ENCODE measurements around the gene TRAPPC2B. TPM values are rescaled to one million over a fixed set of nuclear protein-coding genes. Genes with fewer than 3 reads are reported as not detected.

The TRAPPC2B gene
- total RNA-seq, 1 donor from 2014 or later: 10.7 TPM

DNA sequence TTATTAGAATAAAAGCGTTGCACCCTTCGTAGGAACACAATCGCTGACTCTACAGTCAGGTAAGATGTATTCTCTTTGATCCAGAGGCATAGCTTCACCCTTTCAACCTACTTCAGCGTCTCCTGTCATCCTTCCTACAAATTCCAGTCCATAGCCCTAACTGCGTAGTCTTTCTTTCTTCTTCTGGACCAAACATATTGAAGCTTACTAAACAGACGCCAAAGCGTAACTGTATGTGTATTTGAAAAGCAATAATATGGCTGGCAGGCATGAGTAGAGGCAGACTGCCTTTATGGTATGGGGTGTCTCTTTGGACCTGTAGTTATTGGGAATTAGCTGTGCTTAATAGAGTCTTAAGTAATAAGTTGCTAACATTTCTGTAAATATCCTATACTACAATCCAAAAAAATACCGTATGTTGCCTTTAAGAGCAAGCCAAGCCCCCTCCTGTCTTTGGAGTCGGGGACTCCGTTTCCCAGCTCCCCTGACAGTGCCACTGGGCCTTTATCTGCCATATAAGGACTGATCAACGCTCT, 25.9 kb downstream of the TRAPPC2B start:
- Mint-ChIP-seq H3K4me1 (peaks cover 11% of the 10 kb centered on the region), H3K27ac (peak overlapping the region; percentile 93), H3K9me3 (peaks cover 7% of the 10 kb centered on the region), H3K4me3 (peak overlapping the region; percentile 96), H3K36me3 (peaks cover 14% of the 10 kb centered on the region), H3K27me3 (ENCODE audit: insufficient read depth, low read depth) (no peaks in the 10 kb centered on the region)
- Histone ChIP-seq H2AFZ (replicated peaks) (peak overlapping the region; percentile 96), H3K79me2 (ENCODE audit: low read depth) (peaks cover 38% of the 10 kb centered on the region), H3K9me3 (ENCODE audit: low read depth) (no peaks in the 10 kb centered on the region), H3K4me3 (peak overlapping the region; percentile 37), H3K4me2 (peak overlapping the region; percentile 67), H3K27ac (no peak overlapping the region), H4K20me1 (ENCODE audit: low read depth) (no peaks in the 10 kb centered on the region), H3K36me3 (no peaks in the 10 kb centered on the region), H3F3A (ENCODE audit: low read depth) (peaks cover 6% of the 10 kb centered on the region), H3K27me3 (peaks cover 11% of the 10 kb centered on the region), H3K4me1 (peaks cover 7% of the 10 kb centered on the region), H3K9ac (no peak overlapping the region)
- TF ChIP-seq EZH2 (IDR thresholded peaks at IDR 0.05) (peak; percentile 29), EZH2phosphoT487 (IDR thresholded peaks at IDR 0.05) (no peak)
- no peak for DNase-seq (ENCODE audit: low spot score)

- peaks cover 7% of the 10 kb centered on the region for H3K9me3 Mint-ChIP-seq
Observed at GRCh38 chr19:57389730-57390598, 26.6 kb downstream of the TRAPPC2B start, which contains the start of gene ZNF548. ZNF548 (plus strand) TSS chr19:57389854; CDS start chr19:57390100, 246 bp downstream.

DNA sequence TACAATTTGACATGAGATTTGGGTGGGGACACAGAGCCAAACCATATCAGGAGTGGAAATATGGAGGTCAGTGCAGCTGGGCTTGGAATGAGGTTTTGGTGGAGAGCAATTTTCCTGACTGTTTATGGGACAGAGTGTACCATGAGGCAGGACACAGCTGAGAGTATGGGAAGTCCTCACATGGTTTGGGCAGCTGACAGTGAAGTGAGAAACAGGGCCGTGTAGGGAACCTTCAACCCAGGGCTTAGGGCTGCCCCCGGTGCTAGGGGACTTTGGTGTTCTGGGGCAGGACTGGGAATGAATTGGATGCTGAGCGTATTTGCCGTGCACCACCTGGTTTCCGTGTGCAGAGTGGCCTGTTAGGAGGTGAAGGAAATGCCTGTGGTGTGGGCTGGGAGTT, 32.4 kb downstream of the TRAPPC2B start:
- no peaks in the 10 kb centered on the region for H3K36me3 ChIP-seq
- H3K27me3 ChIP-seq: no peaks in the 10 kb centered on the region
- no peak for DNase-seq (ENCODE audit: low spot score)
- no peak overlapping the region for H3K27ac ChIP-seq
- Mint-ChIP-seq H3K36me3 (peaks cover 62% of the 10 kb centered on the region), H3K4me3 (no peak overlapping the region), H3K9me3 (peaks cover 17% of the 10 kb centered on the region), H3K27me3 (ENCODE audit: insufficient read depth, low read depth) (peaks cover 2% of the 10 kb centered on the region), H3K4me1 (peaks cover 5% of the 10 kb centered on the region), H3K27ac (no peak overlapping the region)
- no peak overlapping the region for H3K9ac ChIP-seq
- peaks cover 34% of the 10 kb centered on the region for H3K79me2 ChIP-seq (ENCODE audit: low read depth)
- no peaks in the 10 kb centered on the region for H3K9me3 ChIP-seq (ENCODE audit: low read depth)
- H3K4me1 ChIP-seq: peaks cover 6% of the 10 kb centered on the region
- H3F3A ChIP-seq (ENCODE audit: low read depth): no peaks in the 10 kb centered on the region
- TF ChIP-seq EZH2phosphoT487 (IDR thresholded peaks at IDR 0.05) (no peak), CTCF (IDR thresholded peaks at IDR 0.05) (no peak), EZH2 (IDR thresholded peaks at IDR 0.05) (no peak)
- no peak overlapping the region for H3K4me2 ChIP-seq
- no peak overlapping the region for H3K4me3 ChIP-seq
- no peak overlapping the region for H2AFZ ChIP-seq (replicated peaks)
- no peaks in the 10 kb centered on the region for H4K20me1 ChIP-seq (ENCODE audit: low read depth)

More at GRCh38 chr19:57389730-57390598, 26.6 kb downstream of the TRAPPC2B start, which contains the start of gene ZNF548:
- Histone ChIP-seq H4K20me1 (ENCODE audit: low read depth) (no peaks in the 10 kb centered on the region), H3K4me1 (peaks cover 7% of the 10 kb centered on the region), H3K27ac (peak within 1 kb of the TSS; percentile 96), H3K4me3 (peak within 1 kb of the TSS; percentile 74), H3K36me3 (no peaks in the 10 kb centered on the region), H3K9ac (peak within 1 kb of the TSS; percentile 85), H3F3A (ENCODE audit: low read depth) (peaks cover 6% of the 10 kb centered on the region), H3K9me3 (ENCODE audit: low read depth) (no peaks in the 10 kb centered on the region), H3K4me2 (peak within 1 kb of the TSS; percentile 96), H3K79me2 (ENCODE audit: low read depth) (peaks cover 40% of the 10 kb centered on the region), H2AFZ (replicated peaks) (peak within 1 kb of the TSS; percentile 96), H3K27me3 (peaks cover 11% of the 10 kb centered on the region)
- H3K4me3 Mint-ChIP-seq: peak within 1 kb of the TSS; percentile 96
- peak; percentile 34 for TF ChIP-seq CTCF (IDR thresholded peaks at IDR 0.05)
- TF ChIP-seq EZH2phosphoT487 (IDR thresholded peaks at IDR 0.05): no peak
- no peaks in the 10 kb centered on the region for H3K27me3 Mint-ChIP-seq (ENCODE audit: insufficient read depth, low read depth)
- DNase-seq (ENCODE audit: low spot score): peak; percentile 99
- H3K27ac Mint-ChIP-seq: peak within 1 kb of the TSS; percentile 93
- peaks cover 11% of the 10 kb centered on the region for H3K4me1 Mint-ChIP-seq
- H3K36me3 Mint-ChIP-seq: peaks cover 18% of the 10 kb centered on the region

Measured in neural progenitor cell (in vitro differentiated cells).